ENCODE results near the gene PPARA.
A peak's percentile ranks its signal among the peaks of the same experiment; 100 is the strongest.
"Not testable (repeated sequence)": the region's sequence is repeated elsewhere in the genome, so short reads cannot be mapped to it uniquely, and the experiment has no call there.

Gene PPARA

DNA sequence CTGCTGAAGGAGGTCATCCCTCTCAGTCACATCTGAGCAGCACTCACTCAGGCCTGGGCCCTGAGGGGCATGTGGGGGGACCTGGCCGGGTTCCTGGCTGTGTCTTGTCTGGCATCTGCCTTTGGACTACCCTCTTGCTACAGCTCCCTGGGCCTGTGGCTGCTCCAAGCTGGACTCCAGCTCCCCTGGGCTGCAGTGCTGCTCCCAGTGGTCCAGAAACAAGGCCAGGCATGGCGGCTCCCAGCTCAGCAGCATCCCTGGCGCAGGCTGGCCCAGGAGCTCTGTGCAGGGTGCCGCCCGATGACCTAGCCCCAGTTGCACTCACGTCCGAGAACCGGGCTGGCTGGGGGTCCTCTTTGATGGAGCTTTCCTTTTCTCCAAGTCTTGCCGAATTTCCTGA, 94.4 kb downstream of the PPARA start:
- no peak for DNase-seq (ENCODE audit: low read depth)

DNA sequence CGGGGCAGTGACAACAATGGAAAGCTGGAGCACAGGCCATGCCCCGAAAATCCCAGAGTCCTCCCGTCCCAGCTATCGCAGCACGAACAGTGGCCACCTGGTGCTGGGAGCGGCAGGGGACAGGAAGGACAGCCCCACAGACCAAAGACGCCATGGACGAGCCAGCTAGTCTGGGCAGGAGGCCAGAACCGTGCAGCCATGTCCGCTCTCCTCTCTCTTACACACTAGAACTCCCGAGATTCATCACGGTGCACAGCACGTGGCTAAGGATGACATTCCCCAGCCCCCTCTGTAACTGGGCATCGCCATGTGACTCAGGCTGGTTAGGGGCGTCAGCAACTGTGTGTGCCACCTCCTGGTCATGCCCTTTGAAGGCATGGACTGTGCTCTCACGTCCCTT, 95.2 kb downstream of the PPARA start:
- no peak for DNase-seq (ENCODE audit: low read depth)

DNA sequence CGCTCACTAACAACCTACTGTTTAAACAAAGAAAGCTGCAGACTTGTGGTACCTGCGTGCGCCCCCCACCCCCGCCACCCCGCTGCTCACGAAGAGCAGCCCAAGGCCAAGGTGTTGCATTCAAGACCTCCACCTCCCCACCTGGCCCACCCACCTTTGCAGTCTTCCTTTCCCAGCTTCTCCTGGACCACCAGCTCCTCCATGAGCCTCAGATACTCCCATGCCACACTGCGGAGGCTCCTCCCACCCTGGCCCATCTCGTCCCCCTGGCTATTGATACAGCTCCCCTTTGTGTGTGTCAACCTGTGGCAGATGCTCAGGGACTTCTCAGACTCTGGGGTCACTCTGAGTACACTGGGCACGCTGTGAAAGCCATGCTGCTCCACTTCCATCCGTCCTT, 95.9 kb downstream of the PPARA start:
- no peak for DNase-seq (ENCODE audit: low read depth)

GRCh38 chr22:46247443-46247975, 97.2 kb downstream of the PPARA start:
- DNase-seq (ENCODE audit: low read depth) = no peak

DNA sequence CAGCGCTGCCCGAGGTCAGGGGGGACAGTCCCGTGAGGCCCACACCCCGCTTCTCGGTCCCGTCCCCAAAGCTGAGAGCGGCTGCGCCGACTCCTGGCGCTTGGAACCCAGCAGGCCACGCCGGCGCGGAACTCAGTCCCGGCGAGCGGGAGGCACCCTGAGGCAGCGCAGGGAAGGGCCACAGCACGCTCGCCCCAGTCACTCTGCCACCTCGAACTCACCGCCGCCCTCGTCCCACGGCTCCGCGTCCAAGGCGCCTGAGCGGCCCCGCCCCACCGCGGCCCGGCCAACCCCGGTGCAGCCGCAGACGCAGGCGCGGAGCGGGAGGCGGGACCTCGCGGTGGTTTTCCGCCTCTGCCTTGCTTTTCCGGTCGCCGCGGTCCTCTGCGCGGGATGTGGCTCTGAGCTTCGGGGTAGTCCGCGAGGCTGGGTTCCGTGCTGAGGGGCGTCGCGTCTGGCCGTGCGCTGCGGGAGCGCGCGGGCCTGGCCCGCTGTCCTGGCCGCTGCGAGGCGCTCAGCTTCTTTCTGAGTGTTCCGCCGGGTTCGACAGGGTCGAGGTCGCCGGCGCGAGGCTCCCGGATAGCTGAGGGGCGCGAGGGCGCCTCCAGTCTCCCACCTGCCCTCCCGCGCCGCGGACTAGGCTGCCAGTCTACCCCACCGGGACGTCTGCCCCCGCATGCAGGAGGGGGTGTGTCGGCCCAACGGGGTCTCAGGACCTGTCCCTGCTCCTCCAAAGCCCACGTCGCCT, 99.9 kb downstream of the PPARA start, which contains the start of gene CDPF1:
Gene CDPF1 (minus strand): TSS at position 259 of the 748 bp plus-strand sequence. CDS start 2,009 bp downstream, outside the sequence.
- DNase-seq (ENCODE audit: low read depth) = peak; percentile 72

DNA sequence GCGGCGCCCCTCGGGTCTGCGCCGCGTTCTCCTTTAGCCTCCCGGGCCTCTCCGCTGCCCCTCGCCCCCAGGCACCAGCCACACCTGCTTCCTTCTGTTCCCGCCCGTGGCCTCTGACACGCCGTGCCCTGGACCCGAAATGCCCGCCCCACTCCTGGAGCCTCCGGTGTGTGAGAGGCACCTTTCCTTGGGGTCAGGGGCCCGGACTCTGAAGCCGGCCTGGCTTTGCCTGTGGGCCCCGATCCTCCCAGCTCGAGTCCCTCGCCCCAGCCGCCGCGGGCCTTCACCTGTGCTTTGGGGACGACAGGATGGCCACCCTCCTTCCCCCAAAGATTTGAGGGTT, 100.4 kb downstream of the PPARA start:
- no peak for DNase-seq (ENCODE audit: low read depth)

DNA sequence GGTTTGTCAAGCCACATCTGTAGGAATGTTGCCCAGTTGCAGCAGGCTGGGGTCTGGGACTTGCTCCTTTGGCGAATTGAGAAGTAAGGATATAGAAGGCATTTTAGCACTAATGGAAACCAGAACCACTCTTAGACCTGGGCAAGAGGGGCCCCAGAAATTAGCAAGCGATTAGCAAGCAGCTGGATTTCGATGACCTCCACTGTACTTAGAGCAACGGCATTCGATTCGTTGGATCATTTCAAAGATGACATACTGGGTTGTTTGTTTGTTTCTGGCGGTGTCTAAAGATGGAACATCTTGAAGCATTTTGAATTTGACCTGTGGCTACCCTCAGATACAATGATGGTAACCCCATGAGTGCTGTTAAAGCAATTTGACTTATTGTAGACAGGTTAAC, 100.9 kb downstream of the PPARA start:
- DNase-seq (ENCODE audit: low read depth) = no peak

DNA sequence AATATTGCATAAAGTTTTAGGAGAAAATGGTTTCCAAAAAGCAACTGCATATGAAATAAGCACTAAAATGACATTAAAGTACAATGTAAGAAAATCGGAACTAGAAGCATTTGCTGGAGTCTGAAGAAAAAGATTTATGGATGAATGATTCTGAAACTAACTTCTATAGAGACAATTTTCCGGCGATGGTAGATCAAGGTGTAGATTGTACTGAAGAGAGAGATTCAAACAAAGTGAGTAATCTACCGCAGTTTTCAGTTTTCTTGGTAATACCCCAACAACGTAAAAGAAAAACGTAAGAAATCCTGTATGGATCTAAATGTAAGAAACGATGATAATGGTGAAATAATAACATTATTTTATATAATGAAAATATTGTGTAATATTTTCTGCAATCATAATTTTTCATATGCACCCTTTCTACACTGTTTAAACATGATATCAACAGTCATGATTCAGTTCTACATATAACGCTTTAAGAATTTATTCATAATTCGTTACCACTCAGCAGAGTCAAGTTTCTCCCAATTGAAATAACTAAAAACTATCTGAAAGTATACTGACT, 101.6 kb downstream of the PPARA start:
- no peak for DNase-seq (ENCODE audit: low read depth)

DNA sequence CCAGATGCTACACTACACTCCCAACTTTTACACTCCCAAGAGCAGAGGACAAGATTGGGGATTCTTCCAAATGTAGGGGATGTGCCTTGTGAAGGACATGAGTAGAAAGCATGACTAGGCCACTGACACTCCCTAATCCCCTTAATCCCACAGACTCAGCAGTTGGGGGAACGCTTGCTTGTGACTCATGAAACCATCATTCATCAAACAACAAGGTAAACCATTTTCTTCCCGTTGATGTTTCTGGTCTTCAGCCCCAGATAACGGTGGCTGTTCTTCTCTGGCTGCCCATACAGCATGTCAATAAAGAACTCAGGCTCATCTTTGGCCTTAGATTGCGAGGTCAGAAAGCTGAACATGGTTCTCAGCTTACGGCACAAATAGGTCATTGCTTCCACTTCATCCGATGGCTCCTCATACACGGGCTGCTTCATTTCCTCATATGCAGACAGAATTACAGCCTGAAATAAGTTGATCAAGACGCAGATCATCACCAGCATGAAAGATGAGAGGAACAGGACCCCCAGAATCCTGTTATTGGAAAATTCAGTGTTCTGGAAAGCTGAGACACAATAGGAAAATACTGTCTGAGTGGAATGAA, 106.1 kb downstream of the PPARA start:
- DNase-seq (ENCODE audit: low read depth) = no peak

DNA sequence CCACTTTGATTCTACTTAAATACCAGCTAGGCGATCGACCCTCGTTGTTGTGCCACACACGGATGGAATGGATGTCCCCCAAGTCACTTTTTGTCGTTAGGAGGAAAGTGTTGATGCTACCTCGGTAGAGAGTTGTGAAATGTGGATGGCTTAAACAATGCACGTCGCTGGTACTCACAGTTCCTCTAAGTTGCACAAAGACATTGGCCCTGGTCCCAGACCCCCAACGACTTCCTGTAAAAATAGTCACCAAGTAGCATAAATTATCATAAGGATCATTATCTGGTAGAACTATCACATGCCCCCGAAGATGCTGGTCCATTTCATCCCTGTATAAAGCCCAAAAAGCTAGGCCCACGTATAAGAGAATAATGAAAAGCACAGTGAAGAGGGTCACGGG, 109.0 kb downstream of the PPARA start:
- DNase-seq (ENCODE audit: low read depth) = no peak

DNA sequence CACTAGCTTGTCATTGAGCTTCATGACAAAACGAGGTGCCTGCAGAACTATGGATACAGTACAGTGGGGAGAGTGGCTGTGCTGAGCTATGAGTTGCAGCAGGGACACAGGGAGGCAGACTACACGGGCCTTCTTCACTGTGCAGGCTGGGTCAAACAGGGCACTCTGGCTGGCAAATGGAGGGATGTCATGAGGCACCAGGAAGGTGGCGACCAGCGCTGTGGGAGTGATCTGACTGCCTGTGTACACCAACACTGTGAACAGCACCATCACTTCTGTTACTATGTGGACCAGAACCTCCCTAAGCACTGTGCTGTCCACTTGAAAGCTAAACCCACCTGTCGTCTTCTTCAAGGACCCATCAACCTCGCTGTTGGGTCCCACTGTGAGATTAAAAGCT, 109.7 kb downstream of the PPARA start:
- no peak for DNase-seq (ENCODE audit: low read depth)

DNA sequence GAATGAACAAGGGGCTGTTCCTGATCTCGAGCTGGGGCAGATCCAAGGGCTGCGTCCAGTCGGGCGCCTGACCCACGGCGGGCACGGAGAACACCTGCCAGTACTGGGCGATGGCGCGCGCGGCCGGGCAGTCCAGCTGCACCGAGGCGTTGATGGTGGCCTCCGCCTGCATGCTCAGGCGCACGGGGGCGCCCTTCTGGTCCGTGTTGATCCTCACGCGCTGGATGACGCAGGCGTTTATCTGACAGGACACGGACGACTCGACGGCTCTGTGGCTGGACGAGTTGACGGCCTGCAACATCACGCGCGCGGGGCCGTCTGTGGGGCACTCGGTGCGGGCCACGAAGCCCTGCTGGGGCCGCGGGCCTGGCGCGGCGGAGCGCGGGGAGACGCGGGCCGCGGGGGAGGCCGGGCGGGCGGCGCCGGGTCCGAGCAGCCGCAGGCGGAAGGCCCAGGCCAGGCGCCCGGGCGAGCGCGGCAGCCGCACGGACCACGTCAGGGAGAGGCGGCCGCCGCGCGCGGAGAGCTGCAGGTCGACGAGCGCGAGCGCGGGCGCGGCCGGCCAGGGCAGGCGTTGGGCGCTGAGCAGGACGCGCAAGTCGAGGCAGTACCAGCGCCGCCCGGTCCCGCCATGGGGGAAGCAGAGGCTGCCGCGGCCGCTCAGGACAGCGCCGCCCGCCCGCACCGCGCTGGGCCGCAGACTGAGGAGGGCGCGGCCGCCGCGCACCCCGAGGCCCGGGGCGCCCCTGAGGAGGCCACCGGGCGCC, 112.3 kb downstream of the PPARA start:
- DNase-seq (ENCODE audit: low read depth) = no peak

- no peak for DNase-seq (ENCODE audit: low read depth)
Measured at GRCh38 chr22:46263216-46263590, 112.9 kb downstream of the PPARA start, which contains the start of gene PKDREJ. Gene PKDREJ (minus strand): TSS chr22:46263343. CDS start chr22:46263322, 21 bp downstream.

DNA sequence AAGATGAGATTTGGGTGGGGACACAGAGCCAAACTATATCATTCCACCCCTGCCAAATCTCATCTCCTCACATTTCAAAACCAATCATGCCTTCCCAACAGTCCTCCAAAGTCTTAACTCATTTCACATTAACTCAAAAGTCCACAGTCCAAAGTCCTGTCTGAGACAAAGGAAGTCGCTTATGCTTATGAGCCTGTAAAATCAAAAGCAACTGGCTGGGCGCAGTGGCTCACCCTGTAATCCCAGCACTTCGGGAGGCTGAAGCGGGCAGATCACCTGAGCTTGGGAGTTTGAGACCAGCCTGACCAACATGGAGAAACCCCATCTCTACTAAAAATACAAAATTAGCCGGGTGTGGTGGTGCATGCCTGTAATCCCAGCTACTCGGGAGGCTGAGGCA, 114.2 kb downstream of the PPARA start:
- not testable (repeated sequence) for DNase-seq (ENCODE audit: low read depth)

DNA sequence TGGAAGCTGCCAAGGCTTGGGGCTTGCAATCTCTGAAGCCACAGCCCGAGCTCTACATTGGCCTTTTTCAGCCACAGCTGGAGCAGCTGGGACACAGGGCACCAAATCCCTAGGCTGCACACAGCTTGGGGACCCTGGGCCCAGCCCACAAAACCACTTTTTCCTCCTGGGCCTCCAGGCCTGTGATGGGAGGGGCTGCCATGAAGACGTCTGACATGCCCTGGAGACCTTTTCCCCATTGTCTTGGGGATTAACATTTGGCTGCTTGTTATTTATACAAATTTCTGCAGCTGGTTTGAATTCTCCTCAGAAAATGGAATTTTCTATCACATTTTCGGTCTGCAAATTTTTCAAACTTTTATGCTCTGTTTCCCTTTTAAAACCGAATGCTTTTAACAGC, 115.3 kb downstream of the PPARA start:
- not testable (repeated sequence) for DNase-seq (ENCODE audit: low read depth)

- peak; percentile 64 for DNase-seq (ENCODE audit: low read depth)
Measured at GRCh38 chr22:46267431-46268279, 117.3 kb downstream of the PPARA start, which contains the start of gene TTC38. Gene TTC38 (plus strand): TSS chr22:46268008. CDS start chr22:46268040, 32 bp downstream.

- no peak for DNase-seq (ENCODE audit: low read depth)
Measured at GRCh38 chr22:46269564-46269963, 119.2 kb downstream of the PPARA start.

DNA sequence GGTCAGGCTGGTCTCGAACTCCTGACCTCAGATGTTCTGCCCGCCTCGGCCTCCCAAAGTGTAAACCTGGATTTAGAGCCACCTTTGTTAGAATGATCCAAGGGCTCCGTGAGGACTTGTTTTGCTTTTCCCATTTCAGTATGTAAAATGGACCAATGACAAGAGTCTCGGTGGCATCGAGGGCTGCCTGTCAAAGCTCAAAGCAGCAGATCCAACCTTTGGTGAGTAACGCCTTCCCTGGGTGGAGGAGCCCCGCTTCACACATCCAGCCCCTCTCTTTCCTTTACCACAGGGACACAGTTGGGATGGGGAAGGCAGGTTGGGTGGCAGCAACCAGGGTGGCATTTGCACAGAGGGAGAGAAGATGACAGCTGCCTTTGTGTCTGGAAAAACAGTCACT, 121.9 kb downstream of the PPARA start:
- DNase-seq (ENCODE audit: low read depth) = no peak

- no peak for DNase-seq (ENCODE audit: low read depth)
Measured at GRCh38 chr22:46272762-46273431, 122.6 kb downstream of the PPARA start.

DNA sequence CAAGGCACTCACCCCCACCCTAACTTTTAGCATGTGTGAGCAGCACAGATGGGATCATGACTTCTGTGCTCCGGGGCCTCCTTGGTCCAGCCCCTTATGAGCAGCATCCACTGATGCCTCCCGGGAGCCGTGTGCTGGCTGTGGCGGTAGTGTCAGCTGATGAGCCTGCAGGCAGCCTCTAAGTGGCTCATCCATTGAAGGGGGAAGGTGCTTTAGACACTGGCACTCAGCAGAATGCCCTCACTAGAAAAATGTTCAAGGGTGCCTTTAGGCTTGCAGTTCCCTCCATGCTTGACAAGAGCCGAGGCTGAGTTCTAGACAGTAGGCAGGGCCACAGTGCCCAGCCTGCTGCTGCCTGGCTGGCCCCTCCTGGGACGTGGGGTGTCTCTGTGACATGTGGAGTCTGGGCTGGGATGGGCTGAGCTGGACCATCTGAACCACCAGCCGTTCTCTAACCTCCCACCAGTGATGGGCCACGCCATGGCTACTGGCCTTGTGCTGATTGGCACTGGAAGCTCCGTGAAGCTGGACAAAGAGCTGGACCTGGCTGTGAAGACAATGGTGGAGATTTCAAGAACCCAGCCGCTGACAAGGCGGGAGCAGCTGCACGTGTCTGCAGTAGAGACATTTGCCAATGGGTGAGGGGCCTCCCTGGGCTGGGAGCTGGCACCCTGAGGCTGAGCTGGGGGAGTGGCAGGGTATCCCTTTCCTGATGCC, 123.3 kb downstream of the PPARA start:
- no peak for DNase-seq (ENCODE audit: low read depth)
